GM19438 (cell line): ENCODE results near the gene FAM234A.

Experiments
- ATAC-seq: cut with Tn5 transposase; IDR thresholded peaks from one replicate; pipeline ENCODE4 v1.9.1; 2021; ENCODE audit warnings: low read depth; ENCODE audit not compliant: unreplicated experiment

The FAM234A gene

DNA sequence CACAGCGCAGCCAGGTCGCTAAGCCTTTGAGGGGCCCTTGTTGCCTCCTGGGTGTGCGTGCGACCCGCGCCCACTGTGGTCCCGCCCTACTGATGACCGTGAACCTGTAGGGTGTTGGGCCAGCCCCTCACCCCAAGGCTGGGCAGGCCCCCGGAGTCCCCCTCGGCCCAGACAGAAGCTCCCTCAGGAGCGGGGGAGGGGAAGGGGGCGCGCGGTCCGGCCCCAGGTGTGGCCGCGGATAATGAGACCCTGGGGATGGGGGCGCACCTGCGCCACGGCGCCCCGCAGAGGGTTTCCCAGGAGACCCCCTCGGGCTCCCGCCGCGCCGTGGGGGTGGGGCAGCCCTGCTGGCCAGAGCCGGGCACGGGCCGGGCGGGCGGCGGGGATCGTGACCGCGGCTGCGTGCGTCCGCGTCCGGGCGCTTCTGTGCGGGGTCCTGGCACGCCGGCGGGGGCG is 45.4 kb downstream of the FAM234A start:
- ATAC-seq, result no peak

DNA sequence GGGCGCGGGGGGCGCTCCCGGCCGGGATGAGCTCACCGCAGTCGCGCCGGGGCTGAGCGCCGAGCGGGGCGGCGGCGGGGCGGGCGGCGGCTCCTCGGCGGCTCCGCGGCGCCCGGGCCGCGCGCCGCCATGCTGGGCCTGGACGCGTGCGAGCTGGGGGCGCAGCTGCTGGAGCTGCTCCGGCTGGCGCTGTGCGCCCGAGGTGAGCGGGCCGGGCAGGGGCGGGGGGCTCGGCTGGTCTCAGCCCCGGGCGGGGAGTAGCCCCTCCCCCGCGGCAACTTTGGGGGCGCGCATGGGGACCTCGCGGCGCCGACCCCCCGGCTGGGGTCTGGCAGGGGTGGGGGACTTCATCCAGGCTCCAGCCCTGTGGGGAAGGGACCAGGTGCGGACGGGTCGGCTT is 45.9 kb downstream of the FAM234A start, which contains the start of gene ARHGDIG:
Gene ARHGDIG, plus strand, starts transcription at position 40 of the 400 bp plus-strand sequence. Its CDS starts 90 bp downstream, at position 130.
- no peak for ATAC-seq

DNA sequence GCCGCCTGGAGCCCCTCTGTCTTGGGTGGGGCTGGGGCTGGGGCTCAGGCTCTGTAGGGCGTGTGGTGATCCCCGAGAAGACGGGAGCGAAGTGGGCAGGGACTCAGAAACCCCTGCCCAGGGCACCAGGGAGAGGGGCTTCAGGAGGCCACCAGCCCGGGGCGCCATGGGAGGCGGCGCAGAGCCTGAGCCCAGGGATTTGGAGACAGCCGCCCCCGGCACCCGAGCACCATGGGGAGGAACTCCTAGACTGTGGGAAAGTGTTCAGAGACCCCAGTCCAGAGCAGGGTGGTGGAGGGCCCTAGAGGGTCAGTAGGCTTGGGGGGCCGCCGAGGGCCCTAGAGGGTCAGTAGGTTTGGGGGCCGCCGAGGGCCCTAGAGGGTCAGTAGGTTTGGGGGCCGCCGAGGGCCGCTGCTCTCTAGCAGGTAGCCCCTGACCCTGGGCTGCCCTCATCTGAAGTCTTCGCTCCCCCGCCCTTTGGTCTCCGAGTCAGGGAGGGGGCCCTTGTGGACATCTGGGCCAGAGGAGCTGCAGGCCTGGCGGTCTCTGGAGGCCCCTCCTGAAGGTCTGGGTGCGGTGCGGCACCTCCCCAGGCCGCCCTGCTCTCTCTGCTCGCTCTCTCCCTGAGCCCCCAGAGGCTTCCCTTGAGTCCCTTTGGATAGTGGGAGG is 46.5 kb downstream of the FAM234A start:
- ATAC-seq, result no peak

DNA sequence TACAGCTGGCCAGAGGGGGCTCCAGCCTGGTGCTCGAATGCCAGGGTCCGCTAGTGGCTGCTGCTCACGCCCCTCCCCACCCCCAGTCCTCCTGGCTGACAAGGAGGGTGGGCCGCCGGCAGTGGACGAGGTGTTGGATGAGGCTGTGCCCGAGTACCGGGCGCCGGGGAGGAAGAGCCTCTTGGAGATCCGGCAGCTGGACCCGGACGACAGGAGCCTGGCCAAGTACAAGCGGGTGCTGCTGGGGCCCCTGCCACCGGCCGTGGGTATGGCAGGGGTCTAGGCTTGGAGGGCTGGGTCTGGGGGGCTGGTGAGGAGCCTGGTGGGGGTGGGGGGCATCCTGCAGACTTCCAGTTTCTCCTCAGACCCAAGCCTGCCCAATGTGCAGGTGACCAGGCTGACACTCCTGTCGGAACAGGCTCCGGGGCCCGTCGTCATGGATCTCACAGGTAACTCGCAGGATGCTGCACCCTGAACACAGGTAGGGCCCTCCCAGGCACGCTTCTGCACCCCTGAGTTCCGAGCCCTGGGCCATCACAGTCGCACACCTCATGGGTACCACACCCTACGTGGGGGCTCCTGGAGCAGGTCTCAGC is 47.1 kb downstream of the FAM234A start:
- no peak for ATAC-seq

DNA sequence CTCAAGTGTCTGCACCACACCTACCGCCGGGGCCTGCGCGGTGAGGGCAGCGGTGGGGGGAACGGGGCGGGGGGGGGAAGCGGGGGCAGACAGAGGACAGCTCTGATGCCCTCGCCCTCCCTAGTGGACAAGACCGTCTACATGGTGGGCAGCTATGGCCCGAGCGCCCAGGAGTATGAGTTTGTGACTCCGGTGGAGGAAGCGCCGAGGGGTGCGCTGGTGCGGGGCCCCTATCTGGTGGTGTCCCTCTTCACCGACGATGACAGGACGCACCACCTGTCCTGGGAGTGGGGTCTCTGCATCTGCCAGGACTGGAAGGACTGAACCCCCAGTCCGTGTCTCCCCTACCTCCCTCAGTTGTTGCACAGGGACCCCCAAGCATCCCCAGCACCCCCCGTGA is 47.9 kb downstream of the FAM234A start:
- no peak for ATAC-seq

DNA sequence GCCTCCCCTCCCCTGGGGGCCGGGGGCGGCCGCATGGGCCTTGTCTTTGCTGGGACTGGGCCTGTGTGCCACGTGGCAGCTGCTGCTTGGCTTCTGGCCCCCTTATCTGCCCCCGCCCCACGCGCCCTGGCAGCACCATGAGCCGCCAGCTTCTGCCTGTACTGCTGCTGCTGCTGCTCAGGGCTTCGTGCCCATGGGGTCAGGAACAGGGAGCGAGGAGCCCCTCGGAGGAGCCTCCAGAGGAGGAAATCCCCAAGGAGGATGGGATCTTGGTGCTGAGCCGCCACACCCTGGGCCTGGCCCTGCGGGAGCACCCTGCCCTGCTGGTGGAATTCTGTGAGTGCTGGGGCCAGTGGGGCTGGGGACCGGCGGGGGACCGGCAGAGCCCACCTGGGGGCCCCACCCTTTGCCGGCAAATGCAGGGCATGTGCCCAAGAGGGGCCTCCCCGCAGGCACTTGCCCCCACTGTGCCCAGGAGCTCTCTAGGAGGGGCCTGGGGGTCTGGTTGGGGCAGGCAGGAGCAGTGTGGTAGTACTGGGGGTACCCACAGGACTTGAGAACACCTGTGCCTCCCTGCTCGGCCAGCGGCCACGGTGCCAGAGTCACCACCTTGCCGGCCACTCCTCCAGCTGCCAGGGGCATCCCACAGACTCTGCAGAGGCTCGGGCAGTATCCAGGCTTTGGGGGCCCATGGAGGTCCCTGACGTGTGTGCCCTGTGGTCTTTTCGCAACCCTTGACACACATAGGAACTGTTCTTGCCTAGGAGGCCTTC is 48.6 kb downstream of the FAM234A start, which contains the start of gene PDIA2:
Gene PDIA2, plus strand, starts transcription at position 132 of the 773 bp plus-strand sequence. Its CDS starts 6 bp downstream, at position 138.
- ATAC-seq, result no peak

DNA sequence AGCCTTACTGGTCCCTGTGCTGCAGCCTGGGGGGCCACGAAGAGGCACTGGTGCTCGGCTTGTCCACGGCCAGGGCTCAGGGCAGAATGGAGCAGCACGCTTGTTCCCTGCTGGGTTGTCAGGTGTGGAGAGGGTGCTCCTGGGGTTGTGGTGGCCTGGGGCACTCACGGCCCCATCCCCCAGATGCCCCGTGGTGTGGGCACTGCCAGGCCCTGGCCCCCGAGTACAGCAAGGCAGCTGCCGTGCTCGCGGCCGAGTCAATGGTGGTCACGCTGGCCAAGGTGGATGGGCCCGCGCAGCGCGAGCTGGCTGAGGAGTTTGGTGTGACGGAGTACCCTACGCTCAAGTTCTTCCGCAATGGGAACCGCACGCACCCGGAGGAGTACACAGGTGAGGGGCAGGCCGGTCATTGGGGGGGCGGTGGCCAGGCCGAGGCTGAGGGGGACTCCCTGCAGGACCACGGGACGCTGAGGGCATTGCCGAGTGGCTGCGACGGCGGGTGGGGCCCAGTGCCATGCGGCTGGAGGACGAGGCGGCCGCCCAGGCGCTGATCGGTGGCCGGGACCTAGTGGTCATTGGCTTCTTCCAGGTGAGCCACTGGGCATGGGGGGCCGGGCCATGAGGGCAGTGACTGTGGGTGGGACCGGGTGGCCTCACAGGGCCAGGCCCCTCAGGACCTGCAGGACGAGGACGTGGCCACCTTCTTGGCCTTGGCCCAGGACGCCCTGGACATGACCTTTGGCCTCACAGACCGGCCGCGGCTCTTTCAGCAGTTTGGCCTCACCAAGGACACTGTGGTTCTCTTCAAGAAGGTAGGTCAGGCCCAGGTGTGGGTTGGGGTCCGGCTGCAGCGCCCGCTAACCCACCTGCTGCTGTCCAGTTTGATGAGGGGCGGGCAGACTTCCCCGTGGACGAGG is 49.8 kb downstream of the FAM234A start:
- ATAC-seq, result no peak

DNA sequence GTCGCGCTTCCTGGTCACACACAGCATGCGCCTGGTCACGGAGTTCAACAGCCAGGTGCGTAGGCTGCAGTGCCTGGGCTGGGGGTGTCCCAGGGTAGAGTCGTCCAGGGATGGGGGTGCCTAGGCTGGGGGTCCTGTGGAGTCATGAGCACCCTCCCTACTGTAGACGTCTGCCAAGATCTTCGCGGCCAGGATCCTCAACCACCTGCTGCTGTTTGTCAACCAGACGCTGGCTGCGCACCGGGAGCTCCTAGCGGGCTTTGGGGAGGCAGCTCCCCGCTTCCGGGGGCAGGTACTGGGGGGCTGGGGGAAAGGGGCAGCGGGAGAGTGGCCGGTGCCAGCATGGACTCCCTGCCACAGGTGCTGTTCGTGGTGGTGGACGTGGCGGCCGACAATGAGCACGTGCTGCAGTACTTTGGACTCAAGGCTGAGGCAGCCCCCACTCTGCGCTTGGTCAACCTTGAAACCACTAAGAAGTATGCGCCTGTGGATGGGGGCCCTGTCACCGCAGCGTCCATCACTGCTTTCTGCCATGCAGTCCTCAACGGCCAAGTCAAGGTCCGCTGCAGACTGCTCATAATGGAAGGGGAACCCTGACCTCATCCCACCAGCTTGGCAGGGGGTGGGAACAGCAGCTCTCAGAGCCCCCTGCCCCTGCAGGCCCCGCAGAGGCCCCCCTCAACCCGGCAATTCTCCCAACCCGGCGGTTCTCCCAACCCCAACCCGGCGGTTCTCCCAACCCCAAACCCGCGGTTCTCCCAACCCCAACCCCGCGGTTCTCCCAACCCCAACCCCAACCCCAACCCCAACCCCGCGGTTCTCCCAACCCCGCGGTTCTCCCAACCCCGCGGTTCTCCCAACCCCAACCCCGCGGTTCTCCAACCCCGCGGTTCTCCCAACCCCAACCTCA is 50.8 kb downstream of the FAM234A start:
- no peak for ATAC-seq

DNA sequence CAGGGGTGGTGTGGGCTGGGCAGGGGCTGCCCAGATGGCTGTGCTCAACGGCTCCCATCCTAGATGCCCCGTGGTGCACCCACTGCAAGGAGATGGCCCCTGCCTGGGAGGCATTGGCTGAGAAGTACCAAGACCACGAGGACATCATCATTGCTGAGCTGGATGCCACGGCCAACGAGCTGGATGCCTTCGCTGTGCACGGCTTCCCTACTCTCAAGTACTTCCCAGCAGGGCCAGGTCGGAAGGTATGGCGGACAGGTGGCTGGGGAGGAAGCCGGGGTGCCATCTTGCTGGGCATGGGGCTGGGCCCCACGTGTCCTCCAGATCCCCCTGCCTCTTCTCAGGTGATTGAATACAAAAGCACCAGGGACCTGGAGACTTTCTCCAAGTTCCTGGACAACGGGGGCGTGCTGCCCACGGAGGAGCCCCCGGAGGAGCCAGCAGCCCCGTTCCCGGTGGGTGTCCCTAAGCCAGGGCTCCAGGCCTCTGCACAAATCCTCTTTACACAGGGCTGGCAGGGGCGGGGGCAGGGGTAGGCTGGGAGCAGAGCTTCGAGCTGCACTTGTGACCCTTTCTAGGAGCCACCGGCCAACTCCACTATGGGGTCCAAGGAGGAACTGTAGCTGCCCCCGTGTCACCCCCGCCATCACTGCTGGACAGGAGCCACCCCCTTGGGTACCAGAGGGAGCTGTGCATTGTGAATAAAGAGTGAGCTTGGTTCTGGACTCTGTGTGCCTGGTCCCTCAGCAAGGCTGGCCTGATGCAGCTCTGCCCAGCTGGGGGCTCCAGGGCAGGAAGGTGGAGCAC is 52.1 kb downstream of the FAM234A start:
- ATAC-seq, result no peak

DNA sequence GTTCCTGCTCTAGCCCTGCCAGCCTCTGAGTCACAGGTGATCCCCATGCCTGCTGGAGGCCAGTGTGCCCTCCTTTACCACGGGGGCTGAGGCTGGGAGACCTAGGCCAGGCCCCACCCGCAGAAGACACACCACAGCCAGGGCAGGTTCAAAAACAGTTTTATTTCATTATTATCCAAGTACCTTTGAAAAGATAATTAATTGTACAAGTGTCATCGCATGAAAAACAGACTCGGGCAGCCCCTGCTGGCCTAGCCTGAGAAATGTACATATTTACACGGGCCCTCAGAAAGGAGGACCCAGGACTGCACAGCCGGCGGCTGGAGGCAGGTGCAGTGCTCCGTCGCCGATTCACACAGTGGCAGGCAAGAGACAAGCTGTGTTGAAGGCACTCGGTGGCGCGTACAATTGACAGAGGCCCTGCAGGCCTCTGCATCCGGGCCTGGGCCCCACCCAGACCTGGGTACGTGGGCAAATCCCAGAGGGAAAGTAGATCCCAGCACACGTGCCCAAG is 52.7 kb downstream of the FAM234A start:
- ATAC-seq, result no peak

DNA sequence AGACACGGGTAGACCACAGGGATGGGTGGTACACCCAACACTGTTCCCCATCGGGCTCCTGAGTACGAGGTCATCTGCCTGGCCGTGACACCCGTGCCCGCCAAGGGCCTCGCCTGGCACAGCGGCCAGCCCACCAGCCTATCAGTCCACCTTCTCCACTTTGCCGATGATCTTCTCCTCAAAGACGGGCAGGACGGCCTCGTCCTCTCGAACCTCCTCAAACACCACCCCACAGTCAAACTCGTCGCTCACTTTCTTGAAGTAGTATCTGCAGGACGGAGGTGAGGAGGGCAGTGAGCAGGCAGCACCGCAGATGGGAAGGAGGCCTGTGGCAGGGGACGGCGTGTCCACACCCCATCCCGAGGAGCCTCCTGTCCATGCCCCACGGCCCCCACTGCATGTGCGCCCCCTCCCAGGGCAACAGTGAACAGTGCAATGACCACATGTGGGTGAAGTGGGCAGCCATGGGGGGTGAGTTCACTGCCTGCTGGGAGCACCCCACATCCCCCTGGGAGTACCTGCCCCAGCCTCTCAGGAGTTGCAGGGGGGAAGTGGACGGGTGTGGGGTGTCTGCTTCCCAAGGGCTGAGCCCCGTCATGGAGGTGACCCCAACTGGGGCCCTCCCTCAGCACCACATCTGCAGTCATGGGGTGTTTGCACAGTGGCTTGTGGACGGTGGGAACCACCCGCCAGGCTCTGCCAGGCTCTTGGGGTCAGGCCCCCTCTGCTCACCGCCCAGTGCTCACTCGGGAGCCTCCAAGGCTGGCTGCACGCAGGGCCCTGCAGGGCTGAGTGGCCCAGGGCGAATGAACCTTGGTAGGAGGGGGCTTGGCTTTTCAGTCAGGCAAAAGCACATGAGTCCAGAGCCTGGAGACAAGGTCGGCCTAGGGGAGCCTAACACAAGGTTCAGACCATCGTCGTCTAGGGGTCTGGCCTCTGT is 53.6 kb downstream of the FAM234A start:
- ATAC-seq, result no peak

DNA sequence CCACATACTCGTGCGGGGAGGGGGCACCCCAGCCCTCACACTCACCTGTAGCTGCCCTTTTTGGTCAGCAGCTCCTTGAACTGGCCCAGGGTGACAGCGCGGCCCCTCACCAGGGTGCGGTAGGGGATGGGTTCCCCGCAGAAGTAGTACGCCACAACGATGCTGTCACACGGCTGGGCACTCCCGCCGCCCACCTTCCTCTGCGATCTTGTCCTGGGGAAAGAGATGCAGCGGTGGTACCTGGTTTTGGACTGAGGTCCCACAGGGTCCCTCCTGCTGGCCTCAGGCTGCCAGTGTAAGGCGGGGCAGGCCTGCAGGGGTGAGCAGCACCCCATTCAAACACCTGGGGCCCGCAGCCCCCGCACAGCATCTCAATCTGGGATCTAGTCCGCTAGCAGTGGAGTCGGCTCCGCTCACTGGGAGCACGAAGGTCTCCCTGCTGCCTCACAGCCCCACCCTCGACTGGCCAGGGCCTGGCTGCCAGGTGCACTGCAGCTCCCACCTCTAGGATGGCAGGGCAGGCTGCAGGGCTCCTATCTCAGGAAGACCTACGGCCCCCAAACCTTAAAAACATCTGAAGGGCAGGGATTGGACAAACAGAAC is 54.9 kb downstream of the FAM234A start:
- ATAC-seq, result no peak

DNA sequence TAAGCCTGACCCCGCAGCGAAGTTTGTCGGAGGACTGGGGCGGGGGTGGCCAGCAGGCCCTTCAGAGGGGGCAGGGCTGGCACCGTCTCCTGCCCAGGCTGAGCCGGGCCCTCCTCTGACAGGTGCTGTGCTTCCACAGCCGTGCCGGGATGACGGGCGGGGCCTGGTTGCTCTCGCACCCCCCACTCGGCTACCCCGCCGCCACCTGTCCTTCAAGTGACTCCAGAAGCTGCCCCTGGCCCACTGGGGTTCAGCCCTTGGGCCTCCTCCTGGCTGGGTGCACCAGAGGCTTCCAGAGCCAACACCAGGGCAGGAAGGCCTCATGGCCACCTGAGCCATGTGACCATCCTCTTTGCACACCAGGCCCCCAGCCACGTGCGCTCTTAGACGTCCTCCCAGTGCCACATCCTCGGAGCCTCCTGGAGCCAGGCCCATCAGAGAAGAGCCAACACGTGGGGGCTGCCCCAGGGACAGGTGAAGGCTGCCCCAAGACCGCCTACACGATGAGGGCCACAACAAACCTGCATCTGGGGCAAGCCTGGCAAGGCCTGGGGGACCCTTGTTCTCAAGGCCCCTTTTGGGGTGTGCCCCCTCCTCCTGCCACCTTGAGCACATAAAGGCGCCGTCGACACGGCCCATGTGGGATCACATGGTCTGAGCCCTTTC is 55.5 kb downstream of the FAM234A start:
- ATAC-seq, result no peak

DNA sequence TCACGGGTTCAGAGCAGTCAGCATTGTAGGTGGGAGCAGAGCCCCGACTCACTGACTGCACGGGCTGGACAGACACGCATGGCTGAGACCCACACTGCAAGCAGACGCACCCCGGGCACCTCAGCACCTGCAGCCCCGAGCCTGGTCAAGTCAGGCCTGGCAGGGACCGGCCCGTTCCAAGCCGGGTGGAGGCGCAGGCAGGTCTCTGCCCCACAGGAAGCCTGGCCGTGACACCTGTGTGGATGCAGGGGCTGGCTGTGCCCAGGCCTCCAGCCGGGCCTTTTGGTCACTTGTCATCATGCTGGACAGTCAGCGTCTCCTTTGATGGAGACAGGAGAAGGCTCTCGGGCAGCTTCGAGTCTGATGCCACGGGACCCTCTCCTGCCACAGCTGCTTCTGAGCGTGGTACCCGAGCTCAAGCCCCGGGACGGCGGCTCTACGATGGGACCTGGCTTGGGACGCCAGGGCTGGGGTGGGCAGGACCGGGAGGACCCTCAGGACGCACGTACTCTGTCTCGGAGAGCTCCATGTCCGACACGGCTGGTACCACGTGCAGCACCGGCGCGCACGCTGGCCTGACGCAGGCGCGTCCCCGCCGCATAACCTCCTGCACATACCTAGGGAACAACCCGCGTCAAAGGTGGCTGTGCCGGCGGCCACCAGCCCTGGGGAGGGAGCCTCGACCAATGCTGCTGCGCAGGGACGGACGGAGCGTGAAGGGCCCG is 56.2 kb downstream of the FAM234A start:
- no peak for ATAC-seq

DNA sequence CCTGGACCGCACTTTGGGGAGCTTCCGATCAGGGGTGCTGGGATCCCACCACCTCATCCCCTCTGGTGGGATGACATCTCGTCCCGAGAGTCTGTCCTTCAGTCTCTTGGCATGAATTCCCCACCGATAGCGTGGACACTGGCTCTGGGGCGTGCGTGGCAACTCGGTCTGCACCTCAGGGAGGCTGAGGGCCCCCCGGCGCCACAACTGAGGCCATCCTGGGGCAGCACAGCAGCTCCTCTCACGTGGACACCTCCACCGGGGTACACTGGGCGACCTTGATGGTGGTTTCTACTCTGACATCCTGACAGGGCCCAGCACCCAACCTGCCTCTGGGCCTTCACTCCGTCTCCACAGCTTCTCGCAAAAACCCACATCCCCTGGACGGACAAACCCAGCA is 56.9 kb downstream of the FAM234A start:
- no peak for ATAC-seq
